Cardiac muscle cell (in vitro differentiated cells and primary cell): ENCODE data around the gene ZNF778. TPM values are rescaled to one million over a fixed set of nuclear protein-coding genes. Genes with fewer than 3 reads are reported as not detected.
"Not testable (repeated sequence)": the region's sequence is repeated elsewhere in the genome, so short reads cannot be mapped to it uniquely, and the experiment has no call there.

Experiments
- DNase-seq, 2 donors: peaks; one replicate each; pipeline versions ENCODE4 v3.0.0 to v3.0.0-alpha.2; 2010 to 2017; ENCODE audit warnings: low read depth in 1 of 2, low spot score in 1 of 2
- H3K27ac ChIP-seq: fragments of 200-600 bp; sonication (generic); 2 replicates; pipeline ENCODE4 v1.5.1; 2016
- H3K27me3 ChIP-seq: fragments of 200-600 bp; sonication (generic); 2 replicates; pipeline ENCODE4 v1.6.0; 2016; ENCODE audit warnings: control low read depth
- H3K36me3 ChIP-seq: fragments of 200-600 bp; sonication (generic); 2 replicates; pipeline ENCODE4 v1.5.1; 2016; ENCODE audit warnings: control low read depth
- H3K4me1 ChIP-seq: fragments of 200-600 bp; sonication (generic); 2 replicates; pipeline ENCODE4 v1.8.1; 2017; ENCODE audit warnings: low read depth, mild to moderate bottlenecking, mixed run types
- H3K4me3 ChIP-seq: fragments of 200-600 bp; sonication (generic); 2 replicates; pipeline ENCODE4 v1.5.1; 2016; ENCODE audit warnings: mild to moderate bottlenecking
- H3K9me3 ChIP-seq: fragments of 200-600 bp; sonication (generic); 2 replicates; pipeline ENCODE4 v1.5.1; 2017; ENCODE audit warnings: low read depth, mild to moderate bottlenecking, control low read depth
- CTCF ChIP-seq: IDR thresholded peaks from 2 replicates; pipeline ENCODE4 v1.5.1; 2012; ENCODE audit warnings: low read depth, mild to moderate bottlenecking, low read length
- polyA plus RNA-seq: library from polyadenylated mRNA; unstranded; fragments of >200 nt; fragmentation: Nextera tagmentation; extraction: Ambion mirVana; gene quantifications from 2 replicates; pipeline ENCODE4 v1.2.1, GENCODE V29; 2016
- total RNA-seq: library from RNA; depleted of rRNA; stranded (reverse); fragments of >200 nt; gene quantifications from 2 replicates; pipeline ENCODE4 v1.2.3, GENCODE V29; 2016

The ZNF778 gene
- total and polyA plus RNA-seq, 2 experiments from 2014 or later, result 4.1 to 25.8 TPM

GRCh38 chr16:89261691-89262563 lies 44.4 kb downstream of the ZNF778 start:
- Histone ChIP-seq H3K9me3 (no peaks in the 10 kb centered on the region), H3K27ac (no peak overlapping the region), H3K27me3 (peaks cover 14% of the 10 kb centered on the region), H3K4me3 (no peak overlapping the region), H3K4me1 (no peaks in the 10 kb centered on the region), H3K36me3 (no peaks in the 10 kb centered on the region)
- no peak for TF ChIP-seq CTCF
- DNase-seq, result no peak

DNA sequence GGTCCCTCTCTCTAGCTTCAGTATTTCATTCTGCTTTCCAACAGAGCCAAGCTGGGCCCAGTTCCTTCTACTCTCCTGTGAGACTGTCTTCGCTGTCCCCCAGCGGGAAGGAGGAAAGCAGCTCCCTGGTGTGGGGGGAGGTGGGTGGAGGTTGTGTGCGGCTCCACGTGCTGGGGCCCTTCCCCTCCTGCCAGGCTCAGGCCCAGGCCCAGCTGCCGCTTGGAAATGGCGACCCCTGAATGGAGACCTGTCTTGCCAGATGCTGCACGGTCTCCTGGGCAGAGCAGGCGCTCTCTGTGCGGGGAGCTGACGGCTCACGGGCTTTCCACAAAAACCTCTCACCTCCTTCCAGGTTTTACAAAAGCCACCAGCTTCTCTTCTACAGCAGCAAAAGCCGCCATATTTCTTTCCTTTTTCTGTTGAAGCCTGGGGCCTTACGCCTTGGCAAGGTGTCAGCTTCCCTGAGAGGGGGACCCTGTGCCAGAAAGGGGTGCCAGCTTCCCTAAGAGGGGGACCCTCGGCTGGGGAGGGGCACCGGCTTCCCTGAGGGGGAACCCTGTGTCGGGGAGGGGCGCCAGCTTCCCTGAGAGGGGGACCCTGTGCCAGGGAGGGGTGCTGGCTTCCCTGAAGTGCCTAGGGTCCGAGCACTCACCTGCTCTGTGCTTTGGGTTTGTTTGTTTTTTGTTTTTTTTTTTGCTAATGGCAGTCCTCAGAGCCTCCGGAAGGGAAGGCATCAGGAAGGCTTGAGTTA lies 47.5 kb downstream of the ZNF778 start:
- Histone ChIP-seq H3K4me1 (no peaks in the 10 kb centered on the region), H3K36me3 (peaks cover 10% of the 10 kb centered on the region), H3K27ac (no peak overlapping the region), H3K4me3 (no peak overlapping the region), H3K9me3 (no peaks in the 10 kb centered on the region), H3K27me3 (no peaks in the 10 kb centered on the region)
- no peak for DNase-seq
- TF ChIP-seq CTCF, result no peak

GRCh38 chr16:89265647-89266046 lies 48.1 kb downstream of the ZNF778 start:
- H3K4me3 ChIP-seq, result no peak overlapping the region
- no peak for DNase-seq
- peaks cover 15% of the 10 kb centered on the region for H3K36me3 ChIP-seq
- no peaks in the 10 kb centered on the region for H3K4me1 ChIP-seq
- no peaks in the 10 kb centered on the region for H3K9me3 ChIP-seq
- no peak overlapping the region for H3K27ac ChIP-seq
- TF ChIP-seq CTCF, result no peak
- no peaks in the 10 kb centered on the region for H3K27me3 ChIP-seq

GRCh38 chr16:89266521-89267134 lies 49.1 kb downstream of the ZNF778 start:
- Histone ChIP-seq H3K27me3 (no peaks in the 10 kb centered on the region), H3K36me3 (peaks cover 15% of the 10 kb centered on the region), H3K27ac (no peak overlapping the region), H3K9me3 (no peaks in the 10 kb centered on the region), H3K4me1 (no peaks in the 10 kb centered on the region), H3K4me3 (no peak overlapping the region)
- no peak for DNase-seq
- no peak for TF ChIP-seq CTCF

DNA sequence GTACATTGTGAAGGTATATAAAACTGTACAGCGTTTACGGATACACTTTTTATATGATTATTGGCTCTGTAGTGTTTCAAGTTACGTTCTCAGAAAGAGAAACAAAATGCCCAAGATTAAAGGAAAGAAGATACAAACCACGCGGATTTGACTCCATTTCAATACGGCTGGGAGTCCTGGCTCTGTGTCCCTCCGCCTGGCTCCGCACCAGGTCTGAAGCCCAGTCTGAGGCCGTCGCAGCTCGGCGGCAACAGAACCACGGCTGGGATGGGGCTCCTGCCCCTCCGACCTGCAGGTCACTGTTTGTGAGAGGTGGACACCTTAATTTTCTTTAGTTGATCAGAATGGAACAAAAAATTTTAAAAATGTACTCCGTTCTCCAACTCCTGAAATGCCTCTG lies 50.2 kb downstream of the ZNF778 start:
- H3K36me3 ChIP-seq, result peaks cover 18% of the 10 kb centered on the region
- not testable (repeated sequence) for H3K4me1 ChIP-seq, DNase-seq, H3K9me3 ChIP-seq, H3K27ac ChIP-seq, H3K27me3 ChIP-seq, H3K4me3 ChIP-seq
